Measurements from ENCODE around the gene RNF150. TPM values are rescaled to one million over a fixed set of nuclear protein-coding genes. Genes with fewer than 3 reads are reported as not detected.

Gene RNF150
- total RNA-seq, 1 experiment from 2014 or later, result 0.15 TPM

GRCh38 chr4:141140391-141141200, 7.3 kb upstream of the RNF150 start:
- Histone ChIP-seq H3K4me3 (no peak overlapping the region), H3K4me2 (no peak overlapping the region), H3K9me3 (ENCODE audit: insufficient read depth, low read depth) (no peaks in the 10 kb centered on the region), H3K79me2 (ENCODE audit: low read depth) (no peaks in the 10 kb centered on the region), H3K27ac (no peak overlapping the region), H3K27me3 (ENCODE audit: insufficient read depth, low read depth) (no peaks in the 10 kb centered on the region), H3K36me3 (ENCODE audit: low read depth) (no peaks in the 10 kb centered on the region), H3K4me1 (replicated peaks; ENCODE audit: insufficient read depth) (no peaks in the 10 kb centered on the region), H3F3A (ENCODE audit: insufficient read depth, low read depth) (no peaks in the 10 kb centered on the region), H2AFZ (no peak overlapping the region), H3K9me2 (ENCODE audit: insufficient read depth) (no peaks in the 10 kb centered on the region), H4K20me1 (ENCODE audit: insufficient read depth) (no peaks in the 10 kb centered on the region)
- no peak for TF ChIP-seq EZH2 (IDR thresholded peaks at IDR 0.05; ENCODE audit: low read depth)
- TF ChIP-seq CTCF (conservative IDR thresholded peaks at IDR 0.05), result no peak
- BruUV-seq (replicated peaks), result no TSS peak
- POLR2A ChIA-PET (ENCODE audit: unreplicated experiment), result no interaction called here
- CTCF ChIA-PET, result interaction anchor here (0.6 kb wide), 1 partner anchor 651 kb away, joined by 4 read pairs; no protein-coding TSS in a partner anchor
- intact Hi-C loops (cut with micrococcal nuclease; ENCODE audit: unreplicated experiment), result no loop called here
- DNase-seq, result no peak

- TF ChIP-seq EZH2 (IDR thresholded peaks at IDR 0.05; ENCODE audit: low read depth) (no peak), CTCF (conservative IDR thresholded peaks at IDR 0.05) (no peak)
- H3K36me3 ChIP-seq (ENCODE audit: low read depth), result no peaks in the 10 kb centered on the region
- DNase-seq, result no peak
- intact Hi-C loops (cut with micrococcal nuclease; ENCODE audit: unreplicated experiment), result loop anchor here (1.0 to 10.0 kb wide), 3 partner anchors 252 to 539 kb away; no protein-coding TSS in a partner anchor
- no peaks in the 10 kb centered on the region for H3K4me1 ChIP-seq (replicated peaks; ENCODE audit: insufficient read depth)
- H3K79me2 ChIP-seq (ENCODE audit: low read depth), result no peaks in the 10 kb centered on the region
- H3F3A ChIP-seq (ENCODE audit: insufficient read depth, low read depth), result no peaks in the 10 kb centered on the region
- POLR2A ChIA-PET (ENCODE audit: unreplicated experiment), result no interaction called here
- no TSS peak for BruUV-seq (replicated peaks)
- no peak overlapping the region for H3K27ac ChIP-seq
- H3K9me3 ChIP-seq (ENCODE audit: insufficient read depth, low read depth), result no peaks in the 10 kb centered on the region
- H3K4me2 ChIP-seq, result peak overlapping the region; percentile 70
- no peak overlapping the region for H3K4me3 ChIP-seq
- CTCF ChIA-PET, result interaction anchor here (1.3 to 1.7 kb wide), 3 partner anchors 21 to 276 kb away, joined by 3 to 4 read pairs (median 3); no protein-coding TSS in a partner anchor
- no peaks in the 10 kb centered on the region for H3K27me3 ChIP-seq (ENCODE audit: insufficient read depth, low read depth)
- no peaks in the 10 kb centered on the region for H3K9me2 ChIP-seq (ENCODE audit: insufficient read depth)
- H2AFZ ChIP-seq, result no peak overlapping the region
- no peaks in the 10 kb centered on the region for H4K20me1 ChIP-seq (ENCODE audit: insufficient read depth)
Observed at GRCh38 chr4:141133999-141134995, 1.0 kb upstream of the RNF150 start.

- DNase-seq, result no peak
- Histone ChIP-seq H2AFZ (no peak overlapping the region), H3K4me2 (peak overlapping the region; percentile 70), H3K79me2 (ENCODE audit: low read depth) (no peaks in the 10 kb centered on the region), H3K36me3 (ENCODE audit: low read depth) (no peaks in the 10 kb centered on the region), H3K27ac (no peak overlapping the region), H3K27me3 (ENCODE audit: insufficient read depth, low read depth) (no peaks in the 10 kb centered on the region), H3K9me2 (ENCODE audit: insufficient read depth) (no peaks in the 10 kb centered on the region), H3K4me1 (replicated peaks; ENCODE audit: insufficient read depth) (no peaks in the 10 kb centered on the region), H4K20me1 (ENCODE audit: insufficient read depth) (no peaks in the 10 kb centered on the region), H3F3A (ENCODE audit: insufficient read depth, low read depth) (no peaks in the 10 kb centered on the region), H3K4me3 (no peak overlapping the region; the same call in 1 of the 2 replicates), H3K9me3 (ENCODE audit: insufficient read depth, low read depth) (no peaks in the 10 kb centered on the region)
- no TSS peak for BruUV-seq (replicated peaks)
- TF ChIP-seq CTCF (conservative IDR thresholded peaks at IDR 0.05) (no peak), EZH2 (IDR thresholded peaks at IDR 0.05; ENCODE audit: low read depth) (no peak)
- ChIA-PET POLR2A (ENCODE audit: unreplicated experiment) (no interaction called here), CTCF (interaction anchor here (0.6 to 1.7 kb wide), 5 partner anchors 158 to 532 kb away, joined by 3 to 13 read pairs (median 4); no protein-coding TSS in a partner anchor)
- intact Hi-C loops (cut with micrococcal nuclease; ENCODE audit: unreplicated experiment), result loop anchor here (1.0 to 10.0 kb wide), 3 partner anchors 250 to 538 kb away; no protein-coding TSS in a partner anchor
Observed at GRCh38 chr4:141132709-141133145, 542 bp downstream of the RNF150 start.

Data from PC-9 (cell line).